Trophoblast cell (in vitro differentiated cells and primary cell): ENCODE results near the gene ADD2.

Experiments
- DNase-seq, 2 donors: peaks; one replicate each; pipeline ENCODE4 v3.0.0-alpha.2; 2016
- H2AFZ ChIP-seq: 2 replicates; pipeline ENCODE4 v1.6.1; 2013; ENCODE audit warnings: low read length, moderate library complexity, mild to moderate bottlenecking; ENCODE audit not compliant: insufficient read depth, poor library complexity
- H2AK5ac ChIP-seq: 2 replicates; pipeline ENCODE4 v1.6.1; 2013; ENCODE audit warnings: mild to moderate bottlenecking, low read length
- H2BK120ac ChIP-seq: 2 replicates; pipeline ENCODE4 v1.6.1; 2013; ENCODE audit warnings: low read length, mild to moderate bottlenecking, moderate library complexity; ENCODE audit not compliant: insufficient read depth, poor library complexity
- H2BK12ac ChIP-seq: 2 replicates; pipeline ENCODE4 v1.6.1; 2013; ENCODE audit warnings: mild to moderate bottlenecking, low read length, moderate library complexity
- H2BK5ac ChIP-seq: 2 replicates; pipeline ENCODE4 v1.6.1; 2013; ENCODE audit warnings: low read length, low read depth, moderate library complexity, mild to moderate bottlenecking; ENCODE audit not compliant: poor library complexity
- H3K14ac ChIP-seq: 2 replicates; pipeline ENCODE4 v1.6.1; 2013; ENCODE audit warnings: mild to moderate bottlenecking, low read length
- H3K18ac ChIP-seq: 2 replicates; pipeline ENCODE4 v1.6.1; 2013; ENCODE audit warnings: mild to moderate bottlenecking, low read length
- H3K23ac ChIP-seq: 2 replicates; pipeline ENCODE4 v1.6.1; 2013; ENCODE audit warnings: low read length
- H3K27ac ChIP-seq: 2 replicates; pipeline ENCODE4 v1.5.1; 2013; ENCODE audit warnings: low read depth, mild to moderate bottlenecking, inconsistent platforms, low read length, moderate library complexity
- H3K27me3 ChIP-seq: 2 replicates; pipeline ENCODE4 v1.6.1; 2013; ENCODE audit warnings: inconsistent platforms, mild to moderate bottlenecking, low read length, moderate library complexity; ENCODE audit not compliant: insufficient read depth
- H3K36me3 ChIP-seq, 2 experiments: 1 replicate in 1 of 2; 2 replicates in 1 of 2; pipeline ENCODE4 v1.6.1; 2013; ENCODE audit warnings: low read length in 2 of 2, mild to moderate bottlenecking in 2 of 2, moderate library complexity in 1 of 2; ENCODE audit not compliant: insufficient read depth in 2 of 2, control insufficient read depth in 1 of 2
- H3K4ac ChIP-seq: 2 replicates; pipeline ENCODE4 v1.6.1; 2013; ENCODE audit warnings: low read depth, mild to moderate bottlenecking, low read length, moderate library complexity
- H3K4me1 ChIP-seq, 2 experiments: 1 replicate in 1 of 2; 2 replicates in 1 of 2; pipeline ENCODE4 v1.6.1; 2013; ENCODE audit warnings: low read length in 2 of 2, mild to moderate bottlenecking in 2 of 2, moderate library complexity in 1 of 2; ENCODE audit not compliant: insufficient read depth in 2 of 2, control insufficient read depth in 1 of 2
- H3K4me2 ChIP-seq: 2 replicates; pipeline ENCODE4 v1.6.1; 2013; ENCODE audit warnings: inconsistent platforms, mild to moderate bottlenecking, low read length, moderate library complexity
- H3K4me3 ChIP-seq: 2 replicates; pipeline ENCODE4 v1.5.1; 2013; ENCODE audit warnings: mild to moderate bottlenecking, low read depth, low read length, inconsistent platforms
- H3K79me1 ChIP-seq: one replicate; pipeline ENCODE4 v1.6.1; 2013; ENCODE audit warnings: low read length
- H3K79me2 ChIP-seq: 2 replicates; pipeline ENCODE4 v1.6.1; 2013; ENCODE audit warnings: low read length, mild to moderate bottlenecking; ENCODE audit not compliant: control insufficient read depth, insufficient read depth, poor library complexity
- H3K9ac ChIP-seq: 2 replicates; pipeline ENCODE4 v1.6.1; 2013; ENCODE audit warnings: mild to moderate bottlenecking, low read length
- H3K9me3 ChIP-seq: 2 replicates; pipeline ENCODE4 v1.6.1; 2013; ENCODE audit warnings: low read depth, mild to moderate bottlenecking, control low read depth, inconsistent platforms, low read length; ENCODE audit not compliant: insufficient read depth
- H4K12ac ChIP-seq: 2 replicates; pipeline ENCODE4 v1.6.1; 2013; ENCODE audit warnings: low read depth, mild to moderate bottlenecking, low read length, moderate library complexity
- H4K8ac ChIP-seq: 2 replicates; pipeline ENCODE4 v1.6.1; 2013; ENCODE audit warnings: low read depth, mild to moderate bottlenecking, low read length, moderate library complexity
- H4K91ac ChIP-seq: one replicate; pipeline ENCODE4 v1.6.1; 2013; ENCODE audit warnings: low read depth, mild to moderate bottlenecking, low read length, moderate library complexity
- WGBS: extraction: QIAGEN DNeasy Blood & Tissue Kit; methylation state at CpG from one replicate; pipeline ENCODE4 v1.1.7; 2013; ENCODE audit warnings: missing lambda C conversion rate; ENCODE audit not compliant: insufficient read length, insufficient coverage; ENCODE audit errors: extremely low coverage; 5-methylcytosine and 5-hydroxymethylcytosine counted together

ADD2 gene

GRCh38 chr2:70706026-70706795, 61.8 kb downstream of the ADD2 start:
- no peak overlapping the region for H2AFZ ChIP-seq
- H4K8ac ChIP-seq, result no peak overlapping the region
- H2BK12ac ChIP-seq, result no peak overlapping the region
- no peak overlapping the region for H3K4me3 ChIP-seq
- H3K9ac ChIP-seq, result no peak overlapping the region
- no peak overlapping the region for H3K4me2 ChIP-seq
- H3K27ac ChIP-seq, result no peak overlapping the region
- peaks cover 0 to 3% of the 10 kb centered on the region in 2 experiments for H3K4me1 ChIP-seq
- no peak overlapping the region for H2BK120ac ChIP-seq
- H3K36me3 ChIP-seq, result no peaks in the 10 kb centered on the region
- no peak overlapping the region for H3K23ac ChIP-seq
- no peak overlapping the region for H2AK5ac ChIP-seq
- no peak overlapping the region for H4K12ac ChIP-seq
- H2BK5ac ChIP-seq, result no peak overlapping the region
- no peak overlapping the region for H3K18ac ChIP-seq
- no peaks in the 10 kb centered on the region for H3K9me3 ChIP-seq
- no peaks in the 10 kb centered on the region for H3K79me2 ChIP-seq
- H3K27me3 ChIP-seq, result no peaks in the 10 kb centered on the region
- no peaks in the 10 kb centered on the region for H3K79me1 ChIP-seq
- no peak for DNase-seq
- no peak overlapping the region for H4K91ac ChIP-seq
- H3K4ac ChIP-seq, result no peak overlapping the region
- no CpG with 5 or more reads among the region's 36 CpGs for WGBS
- H3K14ac ChIP-seq, result no peak overlapping the region

- no peak overlapping the region for H4K91ac ChIP-seq
- no peak overlapping the region for H3K4me2 ChIP-seq
- WGBS, result no CpG with 5 or more reads among the region's 8 CpGs
- H4K12ac ChIP-seq, result no peak overlapping the region
- H3K9ac ChIP-seq, result no peak overlapping the region
- H2BK12ac ChIP-seq, result no peak overlapping the region
- H3K4ac ChIP-seq, result no peak overlapping the region
- H2AK5ac ChIP-seq, result no peak overlapping the region
- H2BK5ac ChIP-seq, result no peak overlapping the region
- no peaks in the 10 kb centered on the region for H3K36me3 ChIP-seq
- no peaks in the 10 kb centered on the region for H3K9me3 ChIP-seq
- H2AFZ ChIP-seq, result no peak overlapping the region
- H3K79me1 ChIP-seq, result no peaks in the 10 kb centered on the region
- no peaks in the 10 kb centered on the region for H3K27me3 ChIP-seq
- H2BK120ac ChIP-seq, result no peak overlapping the region
- no peak for DNase-seq
- H3K4me1 ChIP-seq, result peaks cover 0 to 3% of the 10 kb centered on the region in 2 experiments
- no peak overlapping the region for H3K4me3 ChIP-seq
- no peaks in the 10 kb centered on the region for H3K79me2 ChIP-seq
- no peak overlapping the region for H3K23ac ChIP-seq
- no peak overlapping the region for H4K8ac ChIP-seq
- H3K14ac ChIP-seq, result no peak overlapping the region
- H3K27ac ChIP-seq, result no peak overlapping the region
- H3K18ac ChIP-seq, result no peak overlapping the region
Observed at GRCh38 chr2:70705160-70705850, 62.7 kb downstream of the ADD2 start.

GRCh38 chr2:70703900-70704549, 64.0 kb downstream of the ADD2 start:
- H3K27ac ChIP-seq, result no peak overlapping the region
- H3K18ac ChIP-seq, result no peak overlapping the region
- H2BK5ac ChIP-seq, result no peak overlapping the region
- H3K9ac ChIP-seq, result no peak overlapping the region
- no peaks in the 10 kb centered on the region for H3K79me1 ChIP-seq
- H2AK5ac ChIP-seq, result no peak overlapping the region
- no peaks in the 10 kb centered on the region for H3K27me3 ChIP-seq
- no peak overlapping the region for H2BK12ac ChIP-seq
- H3K4me2 ChIP-seq, result no peak overlapping the region
- H3K4me1 ChIP-seq, result peaks cover 0 to 3% of the 10 kb centered on the region in 2 experiments
- H3K23ac ChIP-seq, result no peak overlapping the region
- H3K4ac ChIP-seq, result no peak overlapping the region
- no CpG with 5 or more reads among the region's 9 CpGs for WGBS
- no peak overlapping the region for H2AFZ ChIP-seq
- no peak overlapping the region for H2BK120ac ChIP-seq
- H3K14ac ChIP-seq, result no peak overlapping the region
- no peak overlapping the region for H4K8ac ChIP-seq
- H4K12ac ChIP-seq, result no peak overlapping the region
- H4K91ac ChIP-seq, result no peak overlapping the region
- H3K4me3 ChIP-seq, result no peak overlapping the region
- no peaks in the 10 kb centered on the region for H3K36me3 ChIP-seq
- no peaks in the 10 kb centered on the region for H3K79me2 ChIP-seq
- DNase-seq, result no peak
- no peaks in the 10 kb centered on the region for H3K9me3 ChIP-seq

DNA sequence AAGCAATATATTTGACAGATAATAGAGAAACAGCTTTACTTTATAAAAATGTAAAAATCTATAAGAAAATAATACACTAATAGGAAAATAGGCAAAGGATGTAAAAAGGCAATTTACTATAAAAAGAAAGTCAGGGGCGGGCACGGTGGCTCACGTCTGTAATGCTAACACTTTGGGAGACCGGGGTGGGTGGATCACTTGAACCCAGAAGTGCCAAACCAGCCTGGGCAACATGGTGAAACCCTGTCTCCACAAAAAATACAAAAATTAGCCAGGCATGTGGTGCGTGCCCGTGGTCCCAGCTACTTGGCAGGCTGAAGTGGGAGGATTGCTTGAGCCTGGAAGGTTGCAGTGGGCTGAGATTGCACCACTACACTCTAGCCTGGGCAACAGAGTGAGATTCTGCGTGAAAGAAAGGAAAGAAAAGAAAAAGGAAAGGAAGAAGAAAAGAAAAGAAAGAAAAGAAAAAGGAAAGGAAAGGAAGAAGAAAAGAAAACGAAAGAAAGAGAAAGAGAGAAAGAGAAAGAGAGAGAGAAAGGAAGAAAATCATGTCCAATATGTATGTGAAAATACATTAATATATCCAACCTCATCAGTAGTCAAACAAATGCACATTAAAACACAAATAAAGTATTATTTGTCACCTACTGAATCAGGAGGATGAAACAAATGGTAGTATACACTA, 65.1 kb downstream of the ADD2 start:
- no peak overlapping the region for H3K27ac ChIP-seq
- no peak overlapping the region for H2BK12ac ChIP-seq
- no peaks in the 10 kb centered on the region for H3K36me3 ChIP-seq
- no peaks in the 10 kb centered on the region for H3K79me2 ChIP-seq
- no peak overlapping the region for H3K14ac ChIP-seq
- WGBS, result no CpG with 5 or more reads among the region's 8 CpGs
- H2BK120ac ChIP-seq, result no peak overlapping the region
- H3K4me1 ChIP-seq, result peaks cover 0 to 2% of the 10 kb centered on the region in 2 experiments
- no peak overlapping the region for H3K18ac ChIP-seq
- H4K8ac ChIP-seq, result no peak overlapping the region
- H3K4me2 ChIP-seq, result no peak overlapping the region
- H3K4ac ChIP-seq, result no peak overlapping the region
- H4K12ac ChIP-seq, result no peak overlapping the region
- H3K79me1 ChIP-seq, result no peaks in the 10 kb centered on the region
- H2AFZ ChIP-seq, result no peak overlapping the region
- no peak overlapping the region for H2AK5ac ChIP-seq
- no peak overlapping the region for H2BK5ac ChIP-seq
- H3K9me3 ChIP-seq, result no peaks in the 10 kb centered on the region
- no peak overlapping the region for H3K23ac ChIP-seq
- no peak overlapping the region for H4K91ac ChIP-seq
- no peak overlapping the region for H3K9ac ChIP-seq
- H3K4me3 ChIP-seq, result no peak overlapping the region
- H3K27me3 ChIP-seq, result no peaks in the 10 kb centered on the region
- no peak for DNase-seq
